IMR-90 (cell line): ENCODE data around the gene ANTXRL.

Source experiments
- BHLHE40 ChIP-seq: fragments of 150-350 bp; IDR thresholded peaks from 2 replicates; pipeline ENCODE4 v1.6.1; 2016; ENCODE audit warnings: mild to moderate bottlenecking, low read depth, low read length
- CEBPB ChIP-seq: IDR thresholded peaks from 2 replicates; pipeline ENCODE4 v1.6.1; 2012; ENCODE audit warnings: low read depth, low read length, improper control_type of control experiment
- CTCF ChIP-seq: conservative IDR thresholded peaks from 2 replicates; pipeline ENCODE4 v1.5.1; 2012; ENCODE audit warnings: mild to moderate bottlenecking, low read depth, low read length, improper control_type of control experiment
- ELK1 ChIP-seq: fragments of 150-350 bp; IDR thresholded peaks from 2 replicates; pipeline ENCODE4 v1.6.1; 2016; ENCODE audit warnings: low read depth, mild to moderate bottlenecking, low read length, moderate library complexity, borderline replicate concordance
- FOS ChIP-seq: fragments of 150-350 bp; IDR thresholded peaks from 2 replicates; pipeline ENCODE4 v1.6.1; 2016; ENCODE audit warnings: low read depth, low read length
- MAZ ChIP-seq: IDR thresholded peaks from 2 replicates; pipeline ENCODE4 v1.6.1; 2012; ENCODE audit warnings: low read depth, mild to moderate bottlenecking, low read length, improper control_type of control experiment, moderate library complexity, borderline replicate concordance
- MXI1 ChIP-seq: IDR thresholded peaks from 2 replicates; pipeline ENCODE4 v1.6.1; 2012; ENCODE audit warnings: low read depth, mild to moderate bottlenecking, low read length, moderate library complexity, borderline replicate concordance
- NFE2L2 ChIP-seq: fragments of 150-350 bp; IDR thresholded peaks from 2 replicates; pipeline ENCODE4 v1.6.1; 2016; ENCODE audit warnings: low read depth, mild to moderate bottlenecking, low read length
- POLR2A ChIP-seq: IDR thresholded peaks from 2 replicates; pipeline ENCODE4 v1.6.1; 2012; ENCODE audit warnings: mild to moderate bottlenecking, low read depth, low read length
- RAD21 ChIP-seq: IDR thresholded peaks from 2 replicates; pipeline ENCODE4 v1.6.1; 2012; ENCODE audit warnings: low read length, improper control_type of control experiment
- RCOR1 ChIP-seq: IDR thresholded peaks from 2 replicates; pipeline ENCODE4 v1.6.1; 2012; ENCODE audit warnings: mild to moderate bottlenecking, low read length, improper control_type of control experiment; ENCODE audit not compliant: insufficient replicate concordance
- RFX5 ChIP-seq: IDR thresholded peaks from 2 replicates; pipeline ENCODE4 v1.8.0; 2012; ENCODE audit warnings: low read depth, mild to moderate bottlenecking, low read length, moderate library complexity
- SMC3 ChIP-seq: fragments of 150-350 bp; IDR thresholded peaks from 2 replicates; pipeline ENCODE4 v1.6.1; 2016; ENCODE audit warnings: low read depth, mild to moderate bottlenecking, antibody characterized with exemption, low read length, moderate library complexity
- USF2 ChIP-seq: fragments of 150-350 bp; IDR thresholded peaks from 2 replicates; pipeline ENCODE4 v1.6.1; 2017; ENCODE audit warnings: mild to moderate bottlenecking, antibody characterized with exemption, low read length, low read depth

GRCh38 chr10:46306516-46307184, 19.9 kb downstream of the ANTXRL start:
- TF ChIP-seq CEBPB (no peak), MAZ (no peak), NFE2L2 (no peak), CTCF (no peak), POLR2A (no peak), FOS (no peak), ELK1 (no peak), RFX5 (no peak), BHLHE40 (no peak), RAD21 (no peak), SMC3 (no peak), USF2 (no peak), RCOR1 (no peak), MXI1 (no peak)
